ENCODE measurements around the gene GNG10.
"Not testable (repeated sequence)": the region's sequence is repeated elsewhere in the genome, so short reads cannot be mapped to it uniquely, and the experiment has no call there.

Gene GNG10

GRCh38 chr9:111661150-111661801, at the start of gene GNG10:
GNG10 (plus strand) TSS chr9:111661605; CDS start chr9:111661635, 30 bp downstream.
- peak within 1 kb of the TSS; percentile 68 for H3K4me3 ChIP-seq (ENCODE audit: low read depth, low read length)
- TF ChIP-seq POLR2A (IDR thresholded peaks at IDR 0.05; ENCODE audit: extremely low read depth, insufficient read length) (peak; percentile 44), MYC (IDR thresholded peaks at IDR 0.05; ENCODE audit: low read depth, low read length) (no peak), CTCF (IDR thresholded peaks at IDR 0.05; ENCODE audit: low read depth, low read length) (no peak), MAX (IDR thresholded peaks at IDR 0.05; ENCODE audit: low read depth, low read length) (no peak)

GRCh38 chr9:111613436-111614040, 47.9 kb upstream of the GNG10 start:
- no peak for TF ChIP-seq MYC (IDR thresholded peaks at IDR 0.05; ENCODE audit: low read depth, low read length)
- no peak for TF ChIP-seq CTCF (IDR thresholded peaks at IDR 0.05; ENCODE audit: low read depth, low read length)
- TF ChIP-seq POLR2A (IDR thresholded peaks at IDR 0.05; ENCODE audit: extremely low read depth, insufficient read length), result no peak
- TF ChIP-seq MAX (IDR thresholded peaks at IDR 0.05; ENCODE audit: low read depth, low read length), result no peak
- no peak for DNase-seq (ENCODE audit: low read depth)
- no peak overlapping the region for H3K4me3 ChIP-seq (ENCODE audit: low read depth, low read length)

More at GRCh38 chr9:111661150-111661801, at the start of gene GNG10:
- DNase-seq (ENCODE audit: low read depth), result peak; percentile 64

- DNase-seq (ENCODE audit: low read depth), result no peak
- H3K4me3 ChIP-seq (ENCODE audit: low read depth, low read length), result no peak overlapping the region
- TF ChIP-seq MAX (IDR thresholded peaks at IDR 0.05; ENCODE audit: low read depth, low read length) (no peak), POLR2A (IDR thresholded peaks at IDR 0.05; ENCODE audit: extremely low read depth, insufficient read length) (no peak), CTCF (IDR thresholded peaks at IDR 0.05; ENCODE audit: low read depth, low read length) (no peak), MYC (IDR thresholded peaks at IDR 0.05; ENCODE audit: low read depth, low read length) (no peak)
Measured at GRCh38 chr9:111615928-111616327, 45.5 kb upstream of the GNG10 start.

GRCh38 chr9:111617349-111617748, 44.1 kb upstream of the GNG10 start:
- H3K4me3 ChIP-seq (ENCODE audit: low read depth, low read length), result not testable (repeated sequence)

GRCh38 chr9:111621895-111622480, 39.4 kb upstream of the GNG10 start:
- TF ChIP-seq CTCF (IDR thresholded peaks at IDR 0.05; ENCODE audit: low read depth, low read length) (peak; percentile 72), MAX (IDR thresholded peaks at IDR 0.05; ENCODE audit: low read depth, low read length) (no peak)
- H3K4me3 ChIP-seq (ENCODE audit: low read depth, low read length), result no peak overlapping the region
- peak; percentile 32 for DNase-seq (ENCODE audit: low read depth)

More at GRCh38 chr9:111617349-111617748, 44.1 kb upstream of the GNG10 start:
- DNase-seq (ENCODE audit: low read depth), result not testable (repeated sequence)

- peak; percentile 39 for DNase-seq (ENCODE audit: low read depth)
- TF ChIP-seq POLR2A (IDR thresholded peaks at IDR 0.05; ENCODE audit: extremely low read depth, insufficient read length) (no peak), CTCF (IDR thresholded peaks at IDR 0.05; ENCODE audit: low read depth, low read length) (no peak), MYC (IDR thresholded peaks at IDR 0.05; ENCODE audit: low read depth, low read length) (no peak), MAX (IDR thresholded peaks at IDR 0.05; ENCODE audit: low read depth, low read length) (no peak)
- H3K4me3 ChIP-seq (ENCODE audit: low read depth, low read length), result no peak overlapping the region
Measured at GRCh38 chr9:111622626-111623025, 38.8 kb upstream of the GNG10 start.
